SH-SY5Y (cell line): ENCODE data around the gene PRG2.

Source experiments
- GATA2 ChIP-seq: IDR thresholded peaks from 2 replicates; pipeline ENCODE4 v1.6.1; 2011; ENCODE audit warnings: mild to moderate bottlenecking, low read depth, low read length
- GATA3 ChIP-seq: IDR thresholded peaks from 2 replicates; pipeline ENCODE4 v1.6.1; 2011; ENCODE audit warnings: low read depth, mild to moderate bottlenecking, low read length, moderate library complexity

GRCh38 chr11:57353446-57353845 lies 37.0 kb downstream of the PRG2 start:
- TF ChIP-seq GATA3 (no peak), GATA2 (no peak)
